SU-DHL-6 (cell line): ENCODE results near the gene ITSN2.

Experiments
- CTCF ChIP-seq: fragments of 200-600 bp; sonication (generic); IDR thresholded peaks from one replicate; pipeline ENCODE4 v1.5.1; 2017; ENCODE audit warnings: antibody characterized with exemption, mild to moderate bottlenecking, low read length, moderate library complexity; ENCODE audit not compliant: insufficient read depth, poor library complexity, severe bottlenecking
- EZH2phosphoT487 ChIP-seq: fragments of 200-600 bp; sonication (generic), shearing (Covaris generic); conservative IDR thresholded peaks from 2 replicates; pipeline ENCODE4 v1.6.1; 2018; ENCODE audit warnings: mild to moderate bottlenecking, antibody characterized with exemption, low read length, moderate library complexity, mixed read lengths

- no peak for TF ChIP-seq CTCF
- TF ChIP-seq EZH2phosphoT487, result no peak
Observed at GRCh38 chr2:24258718-24259117, 101.6 kb downstream of the ITSN2 start.
